ENCODE data around the gene CRYL1. TPM values are rescaled to one million over a fixed set of nuclear protein-coding genes. Genes with fewer than 3 reads are reported as not detected.

Gene CRYL1
- total RNA-seq, 1 donor from 2014 or later: 62.9 TPM

GRCh38 chr13:20494656-20495055 lies 31.0 kb downstream of the CRYL1 start:
- no peak for DNase-seq (ENCODE audit: low spot score)

GRCh38 chr13:20492641-20493040 lies 33.0 kb downstream of the CRYL1 start:
- DNase-seq (ENCODE audit: low spot score): no peak

- DNase-seq (ENCODE audit: low spot score): no peak
These were observed 33.7 kb downstream of the CRYL1 start for GRCh38 chr13:20491926-20492435.

GRCh38 chr13:20489185-20489820 lies 36.4 kb downstream of the CRYL1 start:
- no peak for DNase-seq (ENCODE audit: low spot score)

GRCh38 chr13:20487927-20488326 lies 37.7 kb downstream of the CRYL1 start:
- DNase-seq (ENCODE audit: low spot score): no peak

- DNase-seq (ENCODE audit: low spot score): no peak
These were observed 42.9 kb downstream of the CRYL1 start for GRCh38 chr13:20482787-20483186.

GRCh38 chr13:20482275-20482761 lies 43.3 kb downstream of the CRYL1 start:
- DNase-seq (ENCODE audit: low spot score): no peak

GRCh38 chr13:20477394-20477793 lies 48.3 kb downstream of the CRYL1 start:
- no peak for DNase-seq (ENCODE audit: low spot score)

- peak; percentile 37 for DNase-seq (ENCODE audit: low spot score)
These were observed 49.5 kb downstream of the CRYL1 start for GRCh38 chr13:20475927-20476691.

- no peak for DNase-seq (ENCODE audit: low spot score)
These were observed 51.1 kb downstream of the CRYL1 start for GRCh38 chr13:20474515-20474914.

GRCh38 chr13:20473888-20474287 lies 51.8 kb downstream of the CRYL1 start:
- DNase-seq (ENCODE audit: low spot score): no peak

- DNase-seq (ENCODE audit: low spot score): no peak
These were observed 52.5 kb downstream of the CRYL1 start for GRCh38 chr13:20473139-20473538.

GRCh38 chr13:20472531-20472930 lies 53.1 kb downstream of the CRYL1 start:
- no peak for DNase-seq (ENCODE audit: low spot score)

- DNase-seq (ENCODE audit: low spot score): no peak
These were observed 55.5 kb downstream of the CRYL1 start for GRCh38 chr13:20470136-20470535.

- DNase-seq (ENCODE audit: low spot score): no peak
These were observed 59.3 kb downstream of the CRYL1 start for GRCh38 chr13:20466371-20466770.

GRCh38 chr13:20465218-20465879 lies 60.3 kb downstream of the CRYL1 start:
- DNase-seq (ENCODE audit: low spot score): peak; percentile 69

- no peak for DNase-seq (ENCODE audit: low spot score)
These were observed 62.7 kb downstream of the CRYL1 start for GRCh38 chr13:20462921-20463320.

GRCh38 chr13:20462533-20462915 lies 63.1 kb downstream of the CRYL1 start:
- no peak for DNase-seq (ENCODE audit: low spot score)

GRCh38 chr13:20461860-20462532 lies 63.7 kb downstream of the CRYL1 start:
- DNase-seq (ENCODE audit: low spot score): no peak

- no peak for DNase-seq (ENCODE audit: low spot score)
These were observed 64.2 kb downstream of the CRYL1 start for GRCh38 chr13:20461481-20461859.

GRCh38 chr13:20460761-20461160 lies 64.9 kb downstream of the CRYL1 start:
- DNase-seq (ENCODE audit: low spot score): no peak

- no peak for DNase-seq (ENCODE audit: low spot score)
These were observed 68.0 kb downstream of the CRYL1 start for GRCh38 chr13:20457670-20458069.

All from mucosa of gallbladder (tissue), 1 donor.